Measurements from ENCODE around the gene CHRNB1.
A peak's percentile ranks its signal among the peaks of the same experiment; 100 is the strongest.

CHRNB1 gene

DNA sequence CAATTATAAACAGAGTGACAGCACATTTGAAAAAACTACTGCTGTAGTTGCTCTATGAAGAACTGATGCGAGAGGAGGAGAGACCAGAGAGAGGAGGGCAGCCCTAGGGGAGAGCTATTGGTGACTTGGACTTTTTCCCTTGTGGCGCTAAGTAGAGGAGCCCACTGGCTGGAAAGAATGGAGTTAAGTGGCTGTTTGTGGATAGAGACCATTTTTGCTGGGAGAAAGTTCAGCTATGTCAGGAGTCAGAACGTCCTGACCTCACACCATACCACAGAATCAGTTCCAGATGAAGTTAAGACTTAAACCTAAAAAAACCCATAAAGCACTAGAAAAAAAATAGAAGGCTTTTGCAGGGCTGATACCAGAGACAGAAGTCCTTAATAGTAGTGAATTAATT lies 41.3 kb downstream of the CHRNB1 start:
- no CpG with 5 or more reads among the region's 3 CpGs for WGBS, 2 donors (ENCODE audit: extremely low coverage in 2 of 2, insufficient read length in 2 of 2, insufficient replicate concordance in 1 of 2)
- peaks cover 6 to 50% of the 10 kb centered on the region in 2 donors for H3K36me3 ChIP-seq (replicated peaks in 1 of 2; ENCODE audit: control insufficient read depth in 2 of 2, insufficient read depth in 2 of 2, low read length in 2 of 2)
- no peak overlapping the region for H2AK5ac ChIP-seq (ENCODE audit: low read depth, low read length)
- H3K9me3 ChIP-seq (replicated peaks in 1 of 2; ENCODE audit: control insufficient read depth in 2 of 2, insufficient read depth in 1 of 2, low read depth in 1 of 2, low read length in 2 of 2): no peaks in the 10 kb centered on the region
- no peak overlapping the region for H2BK120ac ChIP-seq (ENCODE audit: low read depth, low read length)
- no peak overlapping the region for H2BK12ac ChIP-seq (ENCODE audit: low read length)
- no peaks in the 10 kb centered on the region for H3K27me3 ChIP-seq (ENCODE audit: control insufficient read depth in 3 of 3, insufficient read depth in 3 of 3, low read depth in 1 of 3, low read length in 3 of 3)
- H3K9ac ChIP-seq (ENCODE audit: low read depth, low read length, poor library complexity): no peak overlapping the region
- H3K18ac ChIP-seq (ENCODE audit: low read length): no peak overlapping the region
- no peak for DNase-seq (ENCODE audit: low spot score)
- no peak overlapping the region for H3K27ac ChIP-seq (replicated peaks; ENCODE audit: low read length)
- H3K23ac ChIP-seq (ENCODE audit: low read depth, low read length, poor library complexity): no peak overlapping the region
- no peak overlapping the region for H3K4ac ChIP-seq (ENCODE audit: low read length)
- peaks cover 5% of the 10 kb centered on the region for H3K79me1 ChIP-seq (ENCODE audit: low read depth, low read length)
- H3K4me3 ChIP-seq (ENCODE audit: low read length in 2 of 2): peak overlapping the region in 1 of 2 donors; percentile 32
- no peak overlapping the region for H2BK15ac ChIP-seq (ENCODE audit: low read length)
- peaks cover 12 to 20% of the 10 kb centered on the region in 2 donors for H3K4me1 ChIP-seq (ENCODE audit: control insufficient read depth in 2 of 2, insufficient read depth in 1 of 2, low read depth in 1 of 2, low read length in 2 of 2)
- H4K8ac ChIP-seq (ENCODE audit: low read depth, low read length): no peak overlapping the region
- no peak overlapping the region for H3K4me2 ChIP-seq (ENCODE audit: insufficient read depth, low read length, poor library complexity, severe bottlenecking)
- no peak overlapping the region for H3K14ac ChIP-seq (ENCODE audit: low read length)
- no peak overlapping the region for H2AFZ ChIP-seq (ENCODE audit: low read length)
- H2BK5ac ChIP-seq (ENCODE audit: low read length): no peak overlapping the region
- no peak overlapping the region for H4K91ac ChIP-seq (ENCODE audit: low read depth, low read length, poor library complexity)

- Histone ChIP-seq H4K91ac (ENCODE audit: low read depth, low read length, poor library complexity) (no peak overlapping the region), H2AK5ac (ENCODE audit: low read depth, low read length) (no peak overlapping the region), H3K4me2 (ENCODE audit: insufficient read depth, low read length, poor library complexity, severe bottlenecking) (no peak overlapping the region), H2BK5ac (ENCODE audit: low read length) (no peak overlapping the region), H3K27ac (replicated peaks; ENCODE audit: low read length) (no peak overlapping the region), H3K9me3 (replicated peaks in 1 of 2; ENCODE audit: control insufficient read depth in 2 of 2, insufficient read depth in 1 of 2, low read depth in 1 of 2, low read length in 2 of 2) (no peaks in the 10 kb centered on the region), H2BK12ac (ENCODE audit: low read length) (no peak overlapping the region), H3K14ac (ENCODE audit: low read length) (no peak overlapping the region), H3K4ac (ENCODE audit: low read length) (no peak overlapping the region), H3K27me3 (ENCODE audit: control insufficient read depth in 3 of 3, insufficient read depth in 3 of 3, low read depth in 1 of 3, low read length in 3 of 3) (no peaks in the 10 kb centered on the region), H3K4me3 (ENCODE audit: low read length in 2 of 2) (no peak overlapping the region), H2AFZ (ENCODE audit: low read length) (no peak overlapping the region), H3K23ac (ENCODE audit: low read depth, low read length, poor library complexity) (no peak overlapping the region), H4K8ac (ENCODE audit: low read depth, low read length) (no peak overlapping the region), H3K36me3 (replicated peaks in 1 of 2; ENCODE audit: control insufficient read depth in 2 of 2, insufficient read depth in 2 of 2, low read length in 2 of 2) (peaks cover 6 to 86% of the 10 kb centered on the region in 2 donors), H3K9ac (ENCODE audit: low read depth, low read length, poor library complexity) (no peak overlapping the region), H3K79me1 (ENCODE audit: low read depth, low read length) (peaks cover 11% of the 10 kb centered on the region), H2BK15ac (ENCODE audit: low read length) (no peak overlapping the region), H3K18ac (ENCODE audit: low read length) (no peak overlapping the region), H2BK120ac (ENCODE audit: low read depth, low read length) (no peak overlapping the region), H3K4me1 (ENCODE audit: control insufficient read depth in 2 of 2, insufficient read depth in 1 of 2, low read depth in 1 of 2, low read length in 2 of 2) (peaks cover 7 to 12% of the 10 kb centered on the region in 2 donors)
- WGBS, 2 donors (ENCODE audit: extremely low coverage in 2 of 2, insufficient read length in 2 of 2, insufficient replicate concordance in 1 of 2): no CpG with 5 or more reads among the region's 8 CpGs
- DNase-seq (ENCODE audit: low spot score): no peak
These were observed 45.3 kb downstream of the CHRNB1 start for GRCh38 chr17:7490144-7490543.

- peaks cover 16 to 91% of the 10 kb centered on the region in 2 donors for H3K36me3 ChIP-seq (replicated peaks in 1 of 2; ENCODE audit: control insufficient read depth in 2 of 2, insufficient read depth in 2 of 2, low read length in 2 of 2)
- no peak overlapping the region for H4K91ac ChIP-seq (ENCODE audit: low read depth, low read length, poor library complexity)
- H3K4me2 ChIP-seq (ENCODE audit: insufficient read depth, low read length, poor library complexity, severe bottlenecking): no peak overlapping the region
- no peak overlapping the region for H2BK120ac ChIP-seq (ENCODE audit: low read depth, low read length)
- no CpG with 5 or more reads among the region's 1 CpG for WGBS, 2 donors (ENCODE audit: extremely low coverage in 2 of 2, insufficient read length in 2 of 2, insufficient replicate concordance in 1 of 2)
- no peak overlapping the region for H3K23ac ChIP-seq (ENCODE audit: low read depth, low read length, poor library complexity)
- H2BK5ac ChIP-seq (ENCODE audit: low read length): no peak overlapping the region
- H3K27me3 ChIP-seq (ENCODE audit: control insufficient read depth in 3 of 3, insufficient read depth in 3 of 3, low read depth in 1 of 3, low read length in 3 of 3): no peaks in the 10 kb centered on the region
- peaks cover 4% of the 10 kb centered on the region in 2 donors for H3K4me1 ChIP-seq (ENCODE audit: control insufficient read depth in 2 of 2, insufficient read depth in 1 of 2, low read depth in 1 of 2, low read length in 2 of 2)
- H3K14ac ChIP-seq (ENCODE audit: low read length): no peak overlapping the region
- no peak overlapping the region for H3K18ac ChIP-seq (ENCODE audit: low read length)
- no peak for DNase-seq (ENCODE audit: low spot score)
- H3K4me3 ChIP-seq (ENCODE audit: low read length in 2 of 2): no peak overlapping the region
- no peak overlapping the region for H4K8ac ChIP-seq (ENCODE audit: low read depth, low read length)
- H2AK5ac ChIP-seq (ENCODE audit: low read depth, low read length): no peak overlapping the region
- H2BK15ac ChIP-seq (ENCODE audit: low read length): no peak overlapping the region
- no peaks in the 10 kb centered on the region for H3K9me3 ChIP-seq (replicated peaks in 1 of 2; ENCODE audit: control insufficient read depth in 2 of 2, insufficient read depth in 1 of 2, low read depth in 1 of 2, low read length in 2 of 2)
- no peak overlapping the region for H2BK12ac ChIP-seq (ENCODE audit: low read length)
- no peak overlapping the region for H2AFZ ChIP-seq (ENCODE audit: low read length)
- no peak overlapping the region for H3K27ac ChIP-seq (replicated peaks; ENCODE audit: low read length)
- H3K79me1 ChIP-seq (ENCODE audit: low read depth, low read length): peaks cover 16% of the 10 kb centered on the region
- no peak overlapping the region for H3K9ac ChIP-seq (ENCODE audit: low read depth, low read length, poor library complexity)
- no peak overlapping the region for H3K4ac ChIP-seq (ENCODE audit: low read length)
These were observed 46.7 kb downstream of the CHRNB1 start for GRCh38 chr17:7491583-7491982.

- H2BK15ac ChIP-seq (ENCODE audit: low read length): no peak overlapping the region
These were observed 49.1 kb downstream of the CHRNB1 start for GRCh38 chr17:7493941-7494340.

More at GRCh38 chr17:7493941-7494340, 49.1 kb downstream of the CHRNB1 start:
- no peak overlapping the region for H3K9ac ChIP-seq (ENCODE audit: low read depth, low read length, poor library complexity)
- H3K18ac ChIP-seq (ENCODE audit: low read length): no peak overlapping the region
- no peak overlapping the region for H3K27ac ChIP-seq (replicated peaks; ENCODE audit: low read length)
- no CpG with 5 or more reads among the region's 3 CpGs for WGBS, 2 donors (ENCODE audit: extremely low coverage in 2 of 2, insufficient read length in 2 of 2, insufficient replicate concordance in 1 of 2)
- H3K9me3 ChIP-seq (replicated peaks in 1 of 2; ENCODE audit: control insufficient read depth in 2 of 2, insufficient read depth in 1 of 2, low read depth in 1 of 2, low read length in 2 of 2): no peaks in the 10 kb centered on the region
- no peak overlapping the region for H4K8ac ChIP-seq (ENCODE audit: low read depth, low read length)
- H3K79me1 ChIP-seq (ENCODE audit: low read depth, low read length): peaks cover 24% of the 10 kb centered on the region
- H3K27me3 ChIP-seq (ENCODE audit: control insufficient read depth in 3 of 3, insufficient read depth in 3 of 3, low read depth in 1 of 3, low read length in 3 of 3): no peaks in the 10 kb centered on the region
- no peak overlapping the region for H3K4me2 ChIP-seq (ENCODE audit: insufficient read depth, low read length, poor library complexity, severe bottlenecking)
- peaks cover 36 to 96% of the 10 kb centered on the region in 2 donors for H3K36me3 ChIP-seq (replicated peaks in 1 of 2; ENCODE audit: control insufficient read depth in 2 of 2, insufficient read depth in 2 of 2, low read length in 2 of 2)
- no peak overlapping the region for H2AFZ ChIP-seq (ENCODE audit: low read length)
- H3K4me1 ChIP-seq (ENCODE audit: control insufficient read depth in 2 of 2, insufficient read depth in 1 of 2, low read depth in 1 of 2, low read length in 2 of 2): peaks cover 2 to 4% of the 10 kb centered on the region in 2 donors
- H3K23ac ChIP-seq (ENCODE audit: low read depth, low read length, poor library complexity): no peak overlapping the region
- no peak overlapping the region for H3K4me3 ChIP-seq (ENCODE audit: low read length in 2 of 2)
- H2BK12ac ChIP-seq (ENCODE audit: low read length): no peak overlapping the region
- H3K14ac ChIP-seq (ENCODE audit: low read length): no peak overlapping the region
- no peak overlapping the region for H2AK5ac ChIP-seq (ENCODE audit: low read depth, low read length)
- H2BK120ac ChIP-seq (ENCODE audit: low read depth, low read length): no peak overlapping the region
- no peak overlapping the region for H3K4ac ChIP-seq (ENCODE audit: low read length)
- H4K91ac ChIP-seq (ENCODE audit: low read depth, low read length, poor library complexity): no peak overlapping the region
- no peak overlapping the region for H2BK5ac ChIP-seq (ENCODE audit: low read length)
- DNase-seq (ENCODE audit: low spot score): no peak
